GM12892 (cell line): Measurements from ENCODE around the gene COX10.

Experiments
- POLR2A ChIP-seq: IDR thresholded peaks from 2 replicates; pipeline ENCODE4 v1.6.1; 2011; ENCODE audit warnings: low read depth, low read length, control low read depth
- POLR2AphosphoS5 ChIP-seq: IDR thresholded peaks from 2 replicates; pipeline ENCODE4 v1.6.1; 2011; ENCODE audit warnings: low read depth, low read length, control low read depth
- TAF1 ChIP-seq: IDR thresholded peaks from 2 replicates; pipeline ENCODE4 v1.6.1; 2011; ENCODE audit warnings: low read depth, mild to moderate bottlenecking, control low read depth, low read length, borderline replicate concordance

DNA sequence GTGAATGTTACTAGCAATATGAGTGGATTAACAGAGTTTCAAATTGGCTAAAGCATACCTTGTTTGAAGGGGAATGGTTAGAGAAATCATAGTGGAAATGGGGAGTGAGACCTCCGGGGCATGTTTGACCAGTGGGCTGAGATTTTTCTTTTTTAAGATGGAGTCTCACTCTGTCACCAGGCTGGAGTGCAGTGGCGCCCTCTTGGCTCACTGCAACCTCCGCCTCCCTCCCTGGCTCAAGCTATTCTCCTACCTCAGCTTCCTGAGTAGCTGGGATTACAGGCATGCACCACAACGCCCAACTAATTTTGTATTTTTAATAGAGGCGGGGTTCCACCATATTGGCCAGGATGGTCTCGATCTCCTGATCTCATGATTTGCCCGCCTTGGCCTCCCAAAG is 157.7 kb downstream of the COX10 start:
- TF ChIP-seq POLR2A (no peak), TAF1 (no peak), POLR2AphosphoS5 (no peak)
